NT2/D1 (cell line): ENCODE results near the gene SIRT2.

Experiments used
- DNase-seq: peaks from one replicate; pipeline ENCODE4 v3.0.0-alpha.2; 2011; ENCODE audit warnings: low read depth, low spot score
- H3K27me3 ChIP-seq: 2 replicates; pipeline ENCODE4 v1.6.0; 2011; ENCODE audit warnings: mild to moderate bottlenecking; ENCODE audit not compliant: insufficient read length, insufficient read depth
- H3K36me3 ChIP-seq: 2 replicates; pipeline ENCODE4 v1.6.1; 2011; ENCODE audit warnings: mild to moderate bottlenecking, low read length, mixed read lengths; ENCODE audit not compliant: insufficient read depth, insufficient read length
- H3K4me1 ChIP-seq: 2 replicates; pipeline ENCODE4 v1.5.1; 2011; ENCODE audit not compliant: insufficient read depth, insufficient read length
- H3K4me3 ChIP-seq: 2 replicates; pipeline ENCODE4 v1.5.1; 2011; ENCODE audit warnings: low read depth; ENCODE audit not compliant: insufficient read length
- H3K9ac ChIP-seq: 2 replicates; pipeline ENCODE4 v1.6.0; 2011; ENCODE audit warnings: low read depth; ENCODE audit not compliant: insufficient read length
- H3K9me3 ChIP-seq: 2 replicates; pipeline ENCODE4 v1.5.1; 2011; ENCODE audit warnings: mild to moderate bottlenecking, low read length; ENCODE audit not compliant: insufficient read depth
- SUZ12 ChIP-seq: IDR thresholded peaks from 2 replicates; pipeline ENCODE4 v1.6.1; 2011; ENCODE audit not compliant: insufficient read length, insufficient read depth; ENCODE audit errors: extremely low read depth
- YY1 ChIP-seq: IDR thresholded peaks from 2 replicates; pipeline ENCODE4 v1.6.1; 2011; ENCODE audit not compliant: insufficient read length, insufficient read depth
- ZNF274 ChIP-seq: IDR thresholded peaks from 2 replicates; pipeline ENCODE4 v1.6.1; 2011; ENCODE audit warnings: mild to moderate bottlenecking, low read depth, low read length

Gene SIRT2

GRCh38 chr19:38918526-38918925 is 19.1 kb upstream of the SIRT2 start:
- TF ChIP-seq SUZ12 (no peak), ZNF274 (no peak), YY1 (no peak)
- peaks cover 3% of the 10 kb centered on the region for H3K4me1 ChIP-seq
- no peaks in the 10 kb centered on the region for H3K9me3 ChIP-seq
- no peak overlapping the region for H3K4me3 ChIP-seq
- no peaks in the 10 kb centered on the region for H3K27me3 ChIP-seq
- H3K9ac ChIP-seq = no peak overlapping the region
- H3K36me3 ChIP-seq = peaks cover 28% of the 10 kb centered on the region
- no peak for DNase-seq

- no peaks in the 10 kb centered on the region for H3K9me3 ChIP-seq
- H3K36me3 ChIP-seq = peaks cover 28% of the 10 kb centered on the region
- H3K27me3 ChIP-seq = no peaks in the 10 kb centered on the region
- H3K4me1 ChIP-seq = peaks cover 3% of the 10 kb centered on the region
- no peak overlapping the region for H3K4me3 ChIP-seq
- no peak for DNase-seq
- no peak overlapping the region for H3K9ac ChIP-seq
- TF ChIP-seq ZNF274 (no peak), SUZ12 (no peak), YY1 (no peak)
Measured at GRCh38 chr19:38917921-38918491, 18.6 kb upstream of the SIRT2 start.

DNA sequence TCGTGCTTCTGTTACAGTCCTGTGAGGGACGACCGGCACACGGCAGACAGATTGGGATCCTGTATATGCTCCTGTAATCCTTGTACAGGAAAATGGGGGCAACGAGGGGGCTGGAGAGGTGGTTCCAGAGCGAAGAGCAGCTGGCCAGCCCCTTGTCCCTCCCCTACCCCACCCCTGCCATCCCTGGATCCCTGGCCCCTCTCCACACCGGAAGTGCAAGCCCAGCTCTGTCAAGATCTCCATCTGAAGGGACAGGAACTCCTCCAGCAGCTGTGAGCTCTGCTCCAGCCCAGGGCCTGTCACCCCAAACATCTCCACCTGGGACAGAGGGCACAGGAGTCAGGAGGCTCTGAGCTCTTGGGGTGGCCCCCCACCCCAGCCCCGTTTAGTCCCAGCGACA is 18.1 kb upstream of the SIRT2 start:
- TF ChIP-seq SUZ12 (no peak), ZNF274 (no peak), YY1 (no peak)
- no peaks in the 10 kb centered on the region for H3K9me3 ChIP-seq

DNA sequence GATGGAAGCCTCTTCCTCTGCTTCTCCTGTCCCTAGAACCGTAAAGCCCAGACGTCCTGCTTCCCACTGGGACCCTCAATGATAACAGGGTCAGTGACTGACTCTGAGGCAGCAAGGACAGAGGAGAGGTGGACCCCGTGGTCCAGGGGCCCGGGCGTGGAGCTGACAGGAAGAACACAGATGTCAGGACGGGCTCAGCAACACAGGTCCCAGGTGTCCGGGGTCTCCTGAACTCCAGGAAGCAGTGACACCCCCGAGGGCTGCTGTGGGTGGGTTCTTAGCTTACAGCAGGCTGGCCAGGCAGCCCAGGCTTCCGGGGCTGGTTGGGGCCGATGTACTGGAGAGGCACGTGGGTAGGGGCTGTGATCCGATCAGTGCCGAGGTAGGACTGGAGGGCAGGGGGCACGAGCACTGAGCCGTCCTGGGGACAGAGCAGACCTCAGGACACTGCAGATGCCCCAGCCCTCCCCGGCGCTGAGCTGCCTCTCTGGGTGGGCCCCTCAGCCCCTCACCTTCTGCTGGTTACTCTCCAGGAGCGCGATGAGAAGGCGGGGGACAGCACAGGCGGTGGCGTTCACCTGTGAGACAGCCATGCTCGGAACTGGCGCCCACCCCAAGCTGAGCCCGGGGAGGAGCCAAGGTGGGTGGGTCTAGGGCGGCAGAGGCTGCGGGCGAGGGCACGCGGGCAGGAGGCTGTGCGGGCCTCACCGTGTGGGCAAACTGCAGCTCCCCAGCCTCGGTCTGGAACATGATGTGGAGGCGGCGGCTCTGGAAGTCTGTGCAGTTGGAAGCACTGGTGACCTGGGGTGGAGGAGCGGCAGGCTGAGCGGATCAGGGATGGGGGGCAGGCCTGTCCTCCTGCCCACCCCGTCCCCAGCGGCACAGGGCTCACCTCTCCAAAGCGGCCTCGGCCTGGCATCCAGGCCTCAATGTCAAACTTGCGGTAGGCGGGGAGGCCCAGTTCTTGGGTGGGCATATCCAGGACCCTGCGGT is 16.2 kb upstream of the SIRT2 start:
- Histone ChIP-seq H3K9ac (no peak overlapping the region), H3K27me3 (no peaks in the 10 kb centered on the region), H3K4me1 (peaks cover 4% of the 10 kb centered on the region), H3K9me3 (no peaks in the 10 kb centered on the region), H3K4me3 (no peak overlapping the region), H3K36me3 (peaks cover 13% of the 10 kb centered on the region)
- no peak for DNase-seq
- TF ChIP-seq ZNF274 = no peak
- no peak for TF ChIP-seq YY1
- no peak for TF ChIP-seq SUZ12

More for the DNA sequence above, 18.1 kb upstream of the SIRT2 start:
- DNase-seq = no peak
- peaks cover 27% of the 10 kb centered on the region for H3K36me3 ChIP-seq
- H3K9ac ChIP-seq = no peak overlapping the region
- no peaks in the 10 kb centered on the region for H3K27me3 ChIP-seq
- H3K4me3 ChIP-seq = no peak overlapping the region
- H3K4me1 ChIP-seq = peaks cover 3% of the 10 kb centered on the region

- H3K9ac ChIP-seq = no peak overlapping the region
- DNase-seq = no peak
- no peaks in the 10 kb centered on the region for H3K27me3 ChIP-seq
- TF ChIP-seq YY1 (no peak), ZNF274 (no peak), SUZ12 (no peak)
- H3K4me1 ChIP-seq = peaks cover 4% of the 10 kb centered on the region
- H3K36me3 ChIP-seq = peaks cover 8% of the 10 kb centered on the region
- no peaks in the 10 kb centered on the region for H3K9me3 ChIP-seq
- H3K4me3 ChIP-seq = no peak overlapping the region
Measured at GRCh38 chr19:38913958-38914357, 14.5 kb upstream of the SIRT2 start.

- Histone ChIP-seq H3K4me3 (no peak overlapping the region), H3K9me3 (no peaks in the 10 kb centered on the region), H3K9ac (no peak overlapping the region), H3K36me3 (peaks cover 16% of the 10 kb centered on the region), H3K4me1 (peaks cover 4% of the 10 kb centered on the region), H3K27me3 (no peaks in the 10 kb centered on the region)
- DNase-seq = no peak
- TF ChIP-seq ZNF274 (no peak), SUZ12 (no peak), YY1 (no peak)
Measured at GRCh38 chr19:38912600-38913514, 13.4 kb upstream of the SIRT2 start.
